Measurements from ENCODE around the gene GSTM3.

- TF ChIP-seq POLR2AphosphoS5 (IDR thresholded peaks at IDR 0.05; ENCODE audit: borderline replicate concordance, low read depth, low read length) (no peak), EZH2 (IDR thresholded peaks at IDR 0.05) (no peak)
Measured at GRCh38 chr1:109772658-109773202, 31.9 kb upstream of the GSTM3 start.

Measured in SK-N-MC (cell line).